Hematopoietic multipotent progenitor cell treated with erythropoietin and hydrocortisone succinate and interleukin-3 and kit ligand, for 17 days (in vitro differentiated cells): Measurements from ENCODE around the gene SCD.

Experiments
- DNase-seq: peaks from one replicate; pipeline ENCODE4 v3.0.0-alpha.2; 2015; ENCODE audit warnings: low spot score

Gene SCD

GRCh38 chr10:100340948-100341847 lies 5.8 kb upstream of the SCD start:
- no peak for DNase-seq

DNA sequence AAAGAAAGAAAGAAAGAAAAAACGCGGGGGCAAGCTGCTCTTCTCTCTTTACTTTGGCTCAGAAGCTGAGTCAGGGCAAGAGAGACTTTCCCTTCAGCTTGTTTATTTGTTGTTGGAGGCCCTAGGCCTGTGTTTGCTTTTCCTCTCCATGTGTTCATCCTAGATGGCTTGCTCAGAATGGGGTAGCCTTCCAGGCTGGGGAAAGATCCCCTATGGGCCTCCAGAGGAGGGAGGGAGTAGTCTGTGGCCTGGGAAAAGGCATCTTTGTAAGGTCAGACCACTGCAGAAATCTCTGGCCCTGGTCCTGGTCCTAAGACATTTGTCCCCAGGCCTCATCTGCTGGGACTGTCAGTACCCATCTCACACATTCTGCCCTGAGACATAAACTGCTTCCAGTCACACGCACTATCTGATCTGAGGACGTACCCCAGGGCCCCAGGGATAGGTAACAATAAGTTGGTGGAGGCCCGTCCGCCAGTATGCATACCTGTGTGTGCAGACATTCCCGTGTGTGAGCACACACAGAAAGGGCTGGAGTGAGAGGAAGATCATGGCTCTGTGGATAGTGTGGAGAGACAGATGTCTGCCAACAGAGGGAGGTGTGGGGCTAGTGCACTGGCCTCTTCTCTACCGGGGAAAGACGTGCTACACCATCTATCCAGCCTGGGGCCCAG lies 4.9 kb upstream of the SCD start:
- DNase-seq, result peak; percentile 69

GRCh38 chr10:100342627-100342972 lies 4.4 kb upstream of the SCD start:
- DNase-seq, result no peak

GRCh38 chr10:100344241-100344788 lies 2.7 kb upstream of the SCD start:
- no peak for DNase-seq

DNA sequence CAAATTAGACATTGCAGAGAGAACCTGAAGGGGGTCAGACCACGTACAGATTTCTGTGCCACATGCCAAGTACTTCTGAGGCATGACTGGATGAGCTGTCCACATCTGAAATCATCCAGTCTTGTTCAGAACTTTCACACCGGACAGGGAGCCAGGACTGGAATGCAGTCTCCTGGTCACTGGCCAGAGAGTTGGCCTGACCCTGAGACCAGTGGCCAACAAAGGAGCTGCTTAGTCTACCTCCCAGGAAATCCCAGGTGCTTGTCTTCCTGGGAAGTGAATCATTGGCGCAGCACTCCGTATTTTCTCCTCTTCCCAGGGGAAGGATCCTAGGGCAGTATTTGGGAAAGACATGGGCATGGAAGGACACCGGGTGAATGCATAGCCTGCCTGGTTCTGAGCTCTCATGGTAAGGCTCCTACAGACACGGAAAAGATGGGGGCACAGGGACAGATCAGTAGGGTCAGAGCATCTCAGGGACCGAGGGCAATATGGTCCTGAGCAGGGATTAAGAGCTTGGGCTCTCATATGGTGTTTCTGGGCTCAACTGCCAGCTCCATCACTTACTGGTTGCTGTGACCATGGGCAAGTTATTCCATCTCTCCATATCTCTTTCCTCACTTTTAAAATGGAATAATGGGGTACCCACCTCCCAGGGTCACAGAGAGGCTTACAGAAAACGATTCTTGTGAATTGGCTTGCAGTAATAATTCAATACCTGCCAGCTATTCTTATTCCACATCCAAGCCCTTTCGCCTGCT lies 1.3 kb upstream of the SCD start:
- DNase-seq, result no peak

DNA sequence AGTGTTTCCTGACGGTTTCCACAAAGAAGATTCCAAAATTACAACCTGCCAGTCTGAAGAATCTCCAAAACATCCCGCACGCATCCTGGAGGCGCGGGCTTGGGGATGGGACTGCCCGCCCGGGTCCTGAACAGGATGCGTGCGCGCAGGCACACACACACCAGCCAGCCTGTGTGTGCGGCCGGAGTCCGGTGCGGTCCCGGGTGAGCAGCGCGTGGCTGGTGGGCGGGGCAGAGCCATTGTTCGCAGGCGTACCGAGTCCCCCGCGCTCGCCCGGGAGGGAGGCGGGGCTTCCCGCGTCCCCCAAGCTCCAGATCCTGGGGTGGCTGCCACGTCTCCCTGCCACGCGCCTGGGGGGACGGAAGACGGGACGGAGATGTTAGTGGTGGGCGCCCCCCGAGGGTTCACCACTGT lies 675 bp upstream of the SCD start:
- no peak for DNase-seq

- DNase-seq, result no peak
Measured at GRCh38 chr10:100347568-100348195, 649 bp downstream of the SCD start.

GRCh38 chr10:100348389-100348927 lies 1.4 kb downstream of the SCD start:
- DNase-seq, result no peak

- DNase-seq, result no peak
Measured at GRCh38 chr10:100349087-100349486, 2.1 kb downstream of the SCD start.

GRCh38 chr10:100349672-100350071 lies 2.6 kb downstream of the SCD start:
- peak; percentile 14 for DNase-seq

- DNase-seq, result no peak
Measured at GRCh38 chr10:100350914-100351485, 4.0 kb downstream of the SCD start.

GRCh38 chr10:100353770-100354485 lies 6.9 kb downstream of the SCD start:
- no peak for DNase-seq

- DNase-seq, result no peak
Measured at GRCh38 chr10:100355086-100355485, 8.1 kb downstream of the SCD start.

- no peak for DNase-seq
Measured at GRCh38 chr10:100356067-100357017, 9.3 kb downstream of the SCD start.

DNA sequence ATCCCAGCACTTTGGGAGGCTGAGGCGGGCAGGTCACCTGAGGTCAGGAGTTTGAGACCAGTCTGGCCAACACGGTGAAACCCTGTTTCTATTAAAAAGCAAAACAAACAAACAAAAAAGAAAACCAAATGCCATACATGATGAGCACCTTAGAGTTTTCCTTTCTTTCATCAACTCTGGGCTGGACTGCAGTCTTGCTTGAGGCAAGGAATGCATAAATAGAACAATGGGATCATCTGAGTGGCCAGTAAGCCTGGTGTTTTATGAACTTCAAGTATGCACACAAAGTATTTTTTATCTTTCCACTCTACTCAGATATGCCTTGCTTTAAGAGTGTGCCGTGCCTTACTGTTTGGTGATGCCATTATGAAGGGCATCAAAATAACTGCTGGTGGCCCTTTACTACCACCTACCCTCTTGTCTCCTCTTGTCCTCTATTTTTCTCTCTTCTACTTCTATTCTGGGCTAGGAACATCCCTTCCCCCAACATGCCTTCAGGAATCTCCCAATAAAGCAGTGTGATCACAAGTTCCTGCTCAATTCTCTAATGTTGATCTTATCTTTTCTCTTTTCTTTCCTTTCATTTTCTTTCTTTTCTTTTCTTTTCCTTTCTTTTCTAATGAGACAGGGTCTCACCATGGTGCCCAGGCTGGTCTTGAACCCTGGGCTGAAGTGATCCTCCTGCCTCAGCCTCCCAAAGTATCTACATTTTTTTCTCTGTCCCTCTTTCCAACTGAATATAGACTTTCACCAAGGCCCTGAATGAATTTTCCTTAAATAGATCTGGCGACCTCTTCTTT lies 10.2 kb downstream of the SCD start:
- no peak for DNase-seq

GRCh38 chr10:100359030-100359432 lies 12.0 kb downstream of the SCD start:
- DNase-seq, result no peak

DNA sequence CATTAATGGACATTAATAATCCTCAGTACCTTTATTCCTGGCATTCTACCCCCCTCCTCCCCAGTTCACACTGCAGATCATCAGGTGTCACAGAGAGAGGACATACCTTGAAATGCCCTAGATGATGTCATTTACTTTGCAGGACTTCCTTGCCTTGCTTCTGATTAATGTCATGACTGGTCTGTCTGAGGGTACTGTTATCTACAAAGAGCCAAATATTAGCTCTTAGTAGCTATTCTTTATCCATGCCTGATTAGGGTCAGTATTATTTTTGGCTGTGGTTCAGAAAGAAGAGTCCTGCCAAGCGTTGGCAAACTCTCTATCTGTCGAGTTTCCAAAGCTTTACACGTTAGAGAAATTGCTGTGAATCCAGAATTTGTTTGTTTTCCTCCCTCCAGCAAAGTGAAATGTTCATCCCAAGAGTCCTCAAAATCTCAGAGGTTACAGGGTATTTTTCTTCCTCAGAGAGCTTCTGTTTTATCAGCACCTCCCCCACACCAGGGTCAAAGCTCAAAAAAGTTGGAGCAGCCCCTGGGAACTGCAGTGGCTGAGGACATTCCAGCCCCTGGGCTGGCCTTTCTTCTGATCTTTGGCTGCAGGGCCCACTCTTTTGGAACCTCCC lies 12.6 kb downstream of the SCD start:
- DNase-seq, result no peak

GRCh38 chr10:100360234-100360633 lies 13.2 kb downstream of the SCD start:
- no peak for DNase-seq
